GM12872 (cell line): Measurements from ENCODE around the gene TLR5.

ENCODE experiments used
- CTCF ChIP-seq: IDR thresholded peaks from 3 replicates; pipeline ENCODE4 v1.5.1; 2011; ENCODE audit warnings: low read depth, mild to moderate bottlenecking, low read length, moderate library complexity; ENCODE audit not compliant: insufficient read depth

The TLR5 gene

GRCh38 chr1:223136086-223136485, 7.0 kb downstream of the TLR5 start:
- no peak for TF ChIP-seq CTCF

- no peak for TF ChIP-seq CTCF
Measured at GRCh38 chr1:223135176-223135942, 7.7 kb downstream of the TLR5 start.

DNA sequence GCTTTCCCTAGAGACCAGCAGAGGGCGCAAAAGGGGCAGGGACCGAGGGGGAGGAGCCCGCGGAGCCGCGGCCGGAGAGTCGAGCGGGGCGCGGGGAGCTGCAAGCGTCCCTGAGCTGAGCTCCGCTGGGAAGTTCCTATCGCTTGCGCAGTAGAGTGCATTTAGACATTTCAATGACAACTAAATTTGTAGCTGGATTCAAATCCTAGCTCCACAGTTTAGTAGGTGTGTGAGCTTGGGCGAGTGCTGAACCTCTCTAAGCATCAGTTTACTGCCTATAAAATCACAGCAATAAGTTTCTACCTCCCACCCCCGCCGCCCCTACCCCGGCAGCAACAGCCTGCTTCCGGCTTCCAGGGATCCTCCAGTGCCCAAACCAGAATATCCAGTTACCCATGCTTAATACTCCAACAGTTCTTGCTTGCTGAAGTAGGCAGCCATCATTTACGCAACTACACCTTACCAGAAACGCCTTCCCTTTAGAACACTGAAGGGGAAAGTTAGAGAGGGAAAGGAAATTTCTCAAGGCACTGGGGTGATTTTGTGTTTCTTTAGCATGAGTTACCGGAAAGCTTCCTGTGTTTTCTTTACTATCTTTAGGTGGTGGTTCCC, 9.1 kb downstream of the TLR5 start:
- no peak; the same call in 2 of the 3 replicates for TF ChIP-seq CTCF

- TF ChIP-seq CTCF: peak; percentile 88; the same call in 2 of the 3 replicates
Measured at GRCh38 chr1:223133306-223133823, 9.7 kb downstream of the TLR5 start.

- TF ChIP-seq CTCF: peak; percentile 81
Measured at GRCh38 chr1:223129229-223129901, 13.7 kb downstream of the TLR5 start.

GRCh38 chr1:223126741-223127140, 16.3 kb downstream of the TLR5 start:
- no peak for TF ChIP-seq CTCF

DNA sequence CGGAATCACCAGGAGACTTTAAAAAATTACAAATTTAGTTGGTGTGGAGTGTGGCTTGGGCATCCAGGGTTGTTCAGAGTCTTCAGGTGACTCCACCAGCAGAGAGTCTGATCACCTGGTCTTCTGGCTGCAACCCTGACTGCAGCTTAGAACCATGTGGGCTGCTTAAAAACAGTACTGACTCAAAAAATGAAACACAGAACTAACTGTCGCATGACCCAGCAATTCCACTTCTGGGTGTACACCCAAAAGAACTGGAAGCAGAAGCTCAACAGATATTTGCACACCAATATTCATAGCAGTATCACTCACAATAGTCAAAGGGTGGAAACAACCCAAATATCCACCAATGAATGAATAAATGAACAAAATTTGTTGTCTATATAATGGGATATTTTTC, 17.3 kb downstream of the TLR5 start:
- no peak for TF ChIP-seq CTCF
